ELF-1 (cell line): ENCODE measurements around the gene CNTNAP2.
A peak's percentile ranks its signal among the peaks of the same experiment; 100 is the strongest.
"Not testable (repeated sequence)": the region's sequence is repeated elsewhere in the genome, so short reads cannot be mapped to it uniquely, and the experiment has no call there.

Experiments used
- DNase-seq: peaks from one replicate; pipeline ENCODE4 v3.0.0-alpha.2; 2016; ENCODE audit warnings: low read depth, low spot score

CNTNAP2 gene

GRCh38 chr7:148382596-148382995 lies 2266.0 kb downstream of the CNTNAP2 start:
- DNase-seq = no peak

GRCh38 chr7:148383651-148384050 lies 2267.1 kb downstream of the CNTNAP2 start:
- no peak for DNase-seq

- no peak for DNase-seq
These were observed 2268.5 kb downstream of the CNTNAP2 start for GRCh38 chr7:148385009-148385682.

- no peak for DNase-seq
These were observed 2273.8 kb downstream of the CNTNAP2 start for GRCh38 chr7:148390381-148390780.

GRCh38 chr7:148391591-148391990 lies 2275.0 kb downstream of the CNTNAP2 start:
- no peak for DNase-seq

- DNase-seq = no peak
These were observed 2278.0 kb downstream of the CNTNAP2 start for GRCh38 chr7:148394582-148394981.

GRCh38 chr7:148395352-148395811 lies 2278.8 kb downstream of the CNTNAP2 start:
- DNase-seq = peak; percentile 23

GRCh38 chr7:148395990-148396716 lies 2279.6 kb downstream of the CNTNAP2 start:
- DNase-seq = no peak

GRCh38 chr7:148397056-148397455 lies 2280.5 kb downstream of the CNTNAP2 start:
- DNase-seq = no peak

- no peak for DNase-seq
These were observed 2280.9 kb downstream of the CNTNAP2 start for GRCh38 chr7:148397551-148397950.

- no peak for DNase-seq
These were observed 2281.4 kb downstream of the CNTNAP2 start for GRCh38 chr7:148397985-148398384.

GRCh38 chr7:148398844-148399365 lies 2282.3 kb downstream of the CNTNAP2 start:
- no peak for DNase-seq

GRCh38 chr7:148400101-148400500 lies 2283.5 kb downstream of the CNTNAP2 start:
- DNase-seq = no peak

- DNase-seq = no peak
These were observed 2285.6 kb downstream of the CNTNAP2 start for GRCh38 chr7:148402159-148402558.

GRCh38 chr7:148403466-148403993 lies 2286.9 kb downstream of the CNTNAP2 start:
- DNase-seq = no peak

- DNase-seq = no peak
These were observed 2291.7 kb downstream of the CNTNAP2 start for GRCh38 chr7:148408307-148408706.

GRCh38 chr7:148410905-148411304 lies 2294.3 kb downstream of the CNTNAP2 start:
- DNase-seq = no peak

- DNase-seq = no peak
These were observed 2296.1 kb downstream of the CNTNAP2 start for GRCh38 chr7:148412691-148413090.

- DNase-seq = no peak
These were observed 2303.5 kb downstream of the CNTNAP2 start for GRCh38 chr7:148419856-148420832.

GRCh38 chr7:148422030-148422429 lies 2305.4 kb downstream of the CNTNAP2 start:
- DNase-seq = no peak

GRCh38 chr7:148426393-148426792 lies 2309.8 kb downstream of the CNTNAP2 start:
- DNase-seq = not testable (repeated sequence)
